ENCODE data around the gene PHACTR1. TPM values are rescaled to one million over a fixed set of nuclear protein-coding genes. Genes with fewer than 3 reads are reported as not detected.

PHACTR1 gene
- total RNA-seq, 1 experiment from 2014 or later = 0.05 TPM

GRCh38 chr6:12785921-12786320 lies 69.4 kb downstream of the PHACTR1 start:
- no TSS peak for BruUV-seq (replicated peaks)
- H3K4me3 ChIP-seq (ENCODE audit: low read depth in 2 of 2, low read length in 2 of 2) = no peak overlapping the region
- in situ Hi-C loops (cut with HindIII; ENCODE audit: low pct_unique_long_range_greater_than_20kb, low sequenced_read_pairs) = no loop called here
- no peak for DNase-seq (ENCODE audit: low read depth, low spot score)
- H3K36me3 ChIP-seq (ENCODE audit: control insufficient read depth, insufficient read depth, low read length) = no peaks in the 10 kb centered on the region
- H3K4me1 ChIP-seq (ENCODE audit: control insufficient read depth, insufficient read depth, low read length) = no peaks in the 10 kb centered on the region
- ATAC-seq = no peak
- H3K9me3 ChIP-seq (ENCODE audit: control insufficient read depth, insufficient read depth, low read depth, low read length) = no peaks in the 10 kb centered on the region
- ChIA-PET POLR2A (no interaction called here), CTCF (no interaction called here)
- TF ChIP-seq POLR2AphosphoS5 (IDR thresholded peaks at IDR 0.05; ENCODE audit: low read depth, low read length) = no peak
- TF ChIP-seq SIN3A (IDR thresholded peaks at IDR 0.05; ENCODE audit: borderline replicate concordance, insufficient read depth, low read depth, low read length) = no peak
- TF ChIP-seq, protein P1, sequence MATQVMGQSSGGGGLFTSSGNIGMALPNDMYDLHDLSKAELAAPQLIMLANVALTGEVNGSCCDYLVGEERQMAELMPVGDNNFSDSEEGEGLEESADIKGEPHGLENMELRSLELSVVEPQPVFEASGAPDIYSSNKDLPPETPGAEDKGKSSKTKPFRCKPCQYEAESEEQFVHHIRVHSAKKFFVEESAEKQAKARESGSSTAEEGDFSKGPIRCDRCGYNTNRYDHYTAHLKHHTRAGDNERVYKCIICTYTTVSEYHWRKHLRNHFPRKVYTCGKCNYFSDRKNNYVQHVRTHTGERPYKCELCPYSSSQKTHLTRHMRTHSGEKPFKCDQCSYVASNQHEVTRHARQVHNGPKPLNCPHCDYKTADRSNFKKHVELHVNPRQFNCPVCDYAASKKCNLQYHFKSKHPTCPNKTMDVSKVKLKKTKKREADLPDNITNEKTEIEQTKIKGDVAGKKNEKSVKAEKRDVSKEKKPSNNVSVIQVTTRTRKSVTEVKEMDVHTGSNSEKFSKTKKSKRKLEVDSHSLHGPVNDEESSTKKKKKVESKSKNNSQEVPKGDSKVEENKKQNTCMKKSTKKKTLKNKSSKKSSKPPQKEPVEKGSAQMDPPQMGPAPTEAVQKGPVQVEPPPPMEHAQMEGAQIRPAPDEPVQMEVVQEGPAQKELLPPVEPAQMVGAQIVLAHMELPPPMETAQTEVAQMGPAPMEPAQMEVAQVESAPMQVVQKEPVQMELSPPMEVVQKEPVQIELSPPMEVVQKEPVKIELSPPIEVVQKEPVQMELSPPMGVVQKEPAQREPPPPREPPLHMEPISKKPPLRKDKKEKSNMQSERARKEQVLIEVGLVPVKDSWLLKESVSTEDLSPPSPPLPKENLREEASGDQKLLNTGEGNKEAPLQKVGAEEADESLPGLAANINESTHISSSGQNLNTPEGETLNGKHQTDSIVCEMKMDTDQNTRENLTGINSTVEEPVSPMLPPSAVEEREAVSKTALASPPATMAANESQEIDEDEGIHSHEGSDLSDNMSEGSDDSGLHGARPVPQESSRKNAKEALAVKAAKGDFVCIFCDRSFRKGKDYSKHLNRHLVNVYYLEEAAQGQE (IDR thresholded peaks at IDR 0.05; ENCODE audit: insufficient read depth in 1 of 2, low read depth in 2 of 2, low read length in 1 of 2) = no peak
- TF ChIP-seq, protein P2, sequence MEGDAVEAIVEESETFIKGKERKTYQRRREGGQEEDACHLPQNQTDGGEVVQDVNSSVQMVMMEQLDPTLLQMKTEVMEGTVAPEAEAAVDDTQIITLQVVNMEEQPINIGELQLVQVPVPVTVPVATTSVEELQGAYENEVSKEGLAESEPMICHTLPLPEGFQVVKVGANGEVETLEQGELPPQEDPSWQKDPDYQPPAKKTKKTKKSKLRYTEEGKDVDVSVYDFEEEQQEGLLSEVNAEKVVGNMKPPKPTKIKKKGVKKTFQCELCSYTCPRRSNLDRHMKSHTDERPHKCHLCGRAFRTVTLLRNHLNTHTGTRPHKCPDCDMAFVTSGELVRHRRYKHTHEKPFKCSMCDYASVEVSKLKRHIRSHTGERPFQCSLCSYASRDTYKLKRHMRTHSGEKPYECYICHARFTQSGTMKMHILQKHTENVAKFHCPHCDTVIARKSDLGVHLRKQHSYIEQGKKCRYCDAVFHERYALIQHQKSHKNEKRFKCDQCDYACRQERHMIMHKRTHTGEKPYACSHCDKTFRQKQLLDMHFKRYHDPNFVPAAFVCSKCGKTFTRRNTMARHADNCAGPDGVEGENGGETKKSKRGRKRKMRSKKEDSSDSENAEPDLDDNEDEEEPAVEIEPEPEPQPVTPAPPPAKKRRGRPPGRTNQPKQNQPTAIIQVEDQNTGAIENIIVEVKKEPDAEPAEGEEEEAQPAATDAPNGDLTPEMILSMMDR (IDR thresholded peaks at IDR 0.05) = no peak
- no peak for TF ChIP-seq TCF7L2 (IDR thresholded peaks at IDR 0.05; ENCODE audit: low read depth, low read length)
- intact Hi-C loops (cut with micrococcal nuclease; ENCODE audit: unreplicated experiment) = no loop called here
- H3K27me3 ChIP-seq (ENCODE audit: control insufficient read depth, insufficient read depth, low read length) = no peaks in the 10 kb centered on the region
- no peak overlapping the region for H3K27ac ChIP-seq (ENCODE audit: low read length)

DNA sequence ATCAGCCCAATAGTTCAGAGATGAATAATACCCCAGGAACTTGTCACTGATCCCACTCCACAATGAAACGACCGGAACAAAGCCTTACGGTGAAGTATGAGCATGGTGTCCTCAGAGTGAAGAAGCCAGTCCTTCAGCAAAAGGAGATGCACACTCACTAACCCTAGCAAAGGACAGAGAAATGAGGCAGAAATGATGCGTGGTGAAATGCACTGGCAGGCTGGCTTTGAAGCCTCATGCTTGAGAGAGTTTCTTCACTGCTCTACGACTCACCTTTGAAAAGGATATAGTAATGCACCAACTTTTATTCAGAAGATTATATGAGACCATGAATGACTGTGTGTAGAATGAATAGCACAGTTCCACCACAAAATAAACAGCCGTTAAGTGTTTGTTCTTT lies 74.8 kb downstream of the PHACTR1 start:
- in situ Hi-C loops (cut with HindIII; ENCODE audit: low pct_unique_long_range_greater_than_20kb, low sequenced_read_pairs) = no loop called here
- CTCF ChIA-PET = no interaction called here
- no peak overlapping the region for H3K4me3 ChIP-seq (ENCODE audit: low read depth in 2 of 2, low read length in 2 of 2)
- intact Hi-C loops (cut with micrococcal nuclease; ENCODE audit: unreplicated experiment) = no loop called here
- no peaks in the 10 kb centered on the region; the same call in 1 of the 2 replicates for H3K27me3 ChIP-seq (ENCODE audit: control insufficient read depth, insufficient read depth, low read length)
- H3K36me3 ChIP-seq (ENCODE audit: control insufficient read depth, insufficient read depth, low read length) = no peaks in the 10 kb centered on the region
- DNase-seq (ENCODE audit: low read depth, low spot score) (no peak), ATAC-seq (no peak)
- BruUV-seq (replicated peaks) = no TSS peak
- POLR2A ChIA-PET = no interaction called here
- H3K9me3 ChIP-seq (ENCODE audit: control insufficient read depth, insufficient read depth, low read depth, low read length) = no peaks in the 10 kb centered on the region
- no peaks in the 10 kb centered on the region for H3K4me1 ChIP-seq (ENCODE audit: control insufficient read depth, insufficient read depth, low read length)
- no peak for TF ChIP-seq SIN3A (IDR thresholded peaks at IDR 0.05; ENCODE audit: borderline replicate concordance, insufficient read depth, low read depth, low read length)
- TF ChIP-seq, protein P2 (IDR thresholded peaks at IDR 0.05) = no peak
- TF ChIP-seq POLR2AphosphoS5 (IDR thresholded peaks at IDR 0.05; ENCODE audit: low read depth, low read length) = no peak
- TF ChIP-seq TCF7L2 (IDR thresholded peaks at IDR 0.05; ENCODE audit: low read depth, low read length) = no peak
- TF ChIP-seq, protein P1 (IDR thresholded peaks at IDR 0.05; ENCODE audit: insufficient read depth in 1 of 2, low read depth in 2 of 2, low read length in 1 of 2) = no peak
- no peak overlapping the region for H3K27ac ChIP-seq (ENCODE audit: low read length)
